IMR-90 (cell line): ENCODE data around the gene PKP3. TPM values are rescaled to one million over a fixed set of nuclear protein-coding genes. Genes with fewer than 3 reads are reported as not detected.

ENCODE experiments used
- ATAC-seq: fragments of 200-7000 bp; cut with Tn5 transposase; 2 replicates; pipeline ENCODE4 v1.9.1; 2020; ENCODE audit warnings: low read depth, mild to moderate bottlenecking, moderate library complexity
- BruUV-seq: library from RNA; stranded (reverse); fragments of 400-500 nt; replicated peaks from 2 replicates; lab custom pipeline; 2021; lab: Mats Ljungman, UMichigan
- CTCF ChIA-PET: fragments of 300-600 bp; formaldehyde crosslinking; extraction: SDS; loops from one replicate; lab custom pipeline; 2021; ENCODE audit warnings: antibody characterized with exemption; lab: Yijun Ruan, JAX
- POLR2A ChIA-PET: fragments of 300-600 bp; sonication (Branson Sonifier 250); formaldehyde crosslinking; loops from one replicate; lab custom pipeline; 2022; ENCODE audit warnings: antibody characterized with exemption; ENCODE audit not compliant: unreplicated experiment; lab: Charles Lee
- DNase-seq: peaks from one replicate; pipeline ENCODE4 v3.0.0; 2013
- H2AFZ ChIP-seq: replicated peaks from 2 replicates; pipeline ENCODE3; 2013; ENCODE audit warnings: low read length, mild to moderate bottlenecking; ENCODE audit not compliant: poor library complexity
- H2AK5ac ChIP-seq: 2 replicates; pipeline ENCODE4 v1.6.1; 2013; ENCODE audit warnings: low read depth, low read length, inconsistent platforms
- H2AK9ac ChIP-seq: replicated peaks from 2 replicates; pipeline ENCODE3; 2013; ENCODE audit warnings: mild to moderate bottlenecking, low read depth, low read length, moderate library complexity; ENCODE audit not compliant: poor library complexity
- H2BK120ac ChIP-seq: 2 replicates; pipeline ENCODE4 v1.6.1; 2013; ENCODE audit warnings: low read depth, low read length, inconsistent platforms
- H2BK15ac ChIP-seq: 3 replicates; pipeline ENCODE4 v1.6.1; 2013; ENCODE audit warnings: low read depth, low read length, inconsistent platforms
- H2BK20ac ChIP-seq: 2 replicates; pipeline ENCODE4 v1.6.1; 2013; ENCODE audit warnings: low read depth, mild to moderate bottlenecking, inconsistent platforms, low read length, moderate library complexity
- H2BK5ac ChIP-seq: 2 replicates; pipeline ENCODE4 v1.6.1; 2013; ENCODE audit warnings: mild to moderate bottlenecking, low read depth, low read length, inconsistent platforms; ENCODE audit not compliant: poor library complexity, severe bottlenecking
- H3K14ac ChIP-seq: replicated peaks from 2 replicates; pipeline ENCODE4 v1.6.1; 2013; ENCODE audit warnings: low read depth, low read length, inconsistent platforms
- H3K18ac ChIP-seq: 2 replicates; pipeline ENCODE4 v1.6.1; 2013; ENCODE audit warnings: low read depth, low read length, control low read depth
- H3K23ac ChIP-seq: 2 replicates; pipeline ENCODE4 v1.6.1; 2013; ENCODE audit warnings: low read depth, low read length, inconsistent platforms
- H3K27ac ChIP-seq: 2 replicates; pipeline ENCODE4 v1.5.1; 2013; ENCODE audit warnings: mild to moderate bottlenecking, control low read depth, low read length; ENCODE audit not compliant: insufficient read depth
- H3K27me3 ChIP-seq: 2 replicates; pipeline ENCODE4 v1.6.1; 2013; ENCODE audit warnings: low read length; ENCODE audit not compliant: control insufficient read depth, insufficient read depth
- H3K36me3 ChIP-seq: 2 replicates; pipeline ENCODE4 v1.6.1; 2013; ENCODE audit warnings: low read length, mixed read lengths; ENCODE audit not compliant: control insufficient read depth, insufficient read depth
- H3K4ac ChIP-seq: 2 replicates; pipeline ENCODE4 v1.6.1; 2013; ENCODE audit warnings: low read depth, low read length, inconsistent platforms
- H3K4me1 ChIP-seq: 2 replicates; pipeline ENCODE4 v1.6.1; 2013; ENCODE audit warnings: low read length, mixed read lengths; ENCODE audit not compliant: control insufficient read depth, insufficient read depth
- H3K4me2 ChIP-seq: 2 replicates; pipeline ENCODE4 v1.6.1; 2013; ENCODE audit warnings: low read depth, mild to moderate bottlenecking, control low read depth, low read length, moderate library complexity
- H3K4me3 ChIP-seq: 2 replicates; pipeline ENCODE4 v1.5.1; 2013; ENCODE audit warnings: low read depth, mild to moderate bottlenecking, control low read depth, low read length, moderate library complexity; ENCODE audit not compliant: insufficient read depth
- H3K56ac ChIP-seq: 2 replicates; pipeline ENCODE4 v1.6.1; 2013; ENCODE audit warnings: low read length, inconsistent platforms; ENCODE audit not compliant: insufficient read depth; ENCODE audit errors: extremely low read depth
- H3K79me1 ChIP-seq, 2 experiments: 2 replicates each; pipeline ENCODE4 v1.6.1; 2013; ENCODE audit warnings: low read length in 2 of 2, inconsistent platforms in 1 of 2, low read depth in 1 of 2
- H3K9ac ChIP-seq: 2 replicates; pipeline ENCODE4 v1.6.1; 2013; ENCODE audit warnings: low read depth, low read length, control low read depth
- H3K9me1 ChIP-seq: 2 replicates; pipeline ENCODE4 v1.6.1; 2013; ENCODE audit warnings: low read length, inconsistent platforms; ENCODE audit not compliant: insufficient read depth
- H3K9me3 ChIP-seq: 2 replicates; pipeline ENCODE4 v1.6.1; 2013; ENCODE audit warnings: low read length; ENCODE audit not compliant: control insufficient read depth, insufficient read depth
- H4K20me1 ChIP-seq: 2 replicates; pipeline ENCODE4 v1.6.1; 2013; ENCODE audit warnings: low read length, inconsistent platforms; ENCODE audit not compliant: insufficient read depth
- H4K5ac ChIP-seq: 2 replicates; pipeline ENCODE4 v1.6.1; 2013; ENCODE audit warnings: mild to moderate bottlenecking, low read depth, low read length, control low read depth
- H4K8ac ChIP-seq, 2 experiments: 2 replicates each; pipeline ENCODE4 v1.6.1; 2013; ENCODE audit warnings: low read depth in 2 of 2, low read length in 2 of 2, control low read depth in 1 of 2, inconsistent platforms in 1 of 2
- H4K91ac ChIP-seq: 2 replicates; pipeline ENCODE4 v1.6.1; 2013; ENCODE audit warnings: low read depth, low read length, inconsistent platforms; ENCODE audit not compliant: insufficient read depth
- CTCF ChIP-seq: conservative IDR thresholded peaks from 2 replicates; pipeline ENCODE4 v1.5.1; 2012; ENCODE audit warnings: mild to moderate bottlenecking, low read depth, low read length, improper control_type of control experiment
- MAZ ChIP-seq: IDR thresholded peaks from 2 replicates; pipeline ENCODE4 v1.6.1; 2012; ENCODE audit warnings: low read depth, mild to moderate bottlenecking, low read length, improper control_type of control experiment, moderate library complexity, borderline replicate concordance
- POLR2A ChIP-seq: IDR thresholded peaks from 2 replicates; pipeline ENCODE4 v1.6.1; 2012; ENCODE audit warnings: mild to moderate bottlenecking, low read depth, low read length
- SMC3 ChIP-seq: fragments of 150-350 bp; IDR thresholded peaks from 2 replicates; pipeline ENCODE4 v1.6.1; 2016; ENCODE audit warnings: low read depth, mild to moderate bottlenecking, antibody characterized with exemption, low read length, moderate library complexity
- WGBS, 2 experiments: methylation state at CpG; one replicate each; pipeline versions ENCODE4 v1.1.5 to v1.1.7; 2013; ENCODE audit warnings: missing lambda C conversion rate in 2 of 2; ENCODE audit not compliant: insufficient read length in 1 of 2; ENCODE audit errors: extremely low coverage in 2 of 2; 5-methylcytosine and 5-hydroxymethylcytosine counted together
- dilution Hi-C: fragments of 300-500 bp; cut with HindIII; formaldehyde crosslinking; loops from one replicate; pipeline ENCODE4 v1.14.3; 2018; ENCODE audit warnings: low sequenced_read_pairs; ENCODE audit not compliant: unreplicated experiment
- in situ Hi-C: fragments of 300-500 bp; cut with MboI; formaldehyde crosslinking; loops from 3 replicates; pipeline ENCODE4 v1.14.3; 2019; ENCODE audit warnings: low sequenced_read_pairs, inconsistent platforms, mixed read lengths
- intact Hi-C: fragments of 100-400 bp; cut with micrococcal nuclease; formaldehyde crosslinking; loops from 2 replicates; pipeline ENCODE4 v1.10.0; 2022
- polyA plus RNA-seq, 3 experiments: library from polyadenylated mRNA; depleted of rRNA; stranded (reverse); fragments of >200 nt; gene quantifications; 2 replicates each; pipeline ENCODE4 v1.2.3, GENCODE V29; 2012; ENCODE audit warnings: low replicate concordance in 1 of 3
- total RNA-seq: library from RNA; depleted of rRNA; stranded (reverse); fragments of >200 nt; gene quantifications from 2 replicates; pipeline ENCODE4 v1.2.3, GENCODE V29; 2012

PKP3 gene
- total and polyA plus RNA-seq, 2 of the 4 experiments (the other 2 are of a cell fraction): 1.5 to 2.2 TPM

GRCh38 chr11:432501-433100 lies 38.6 kb downstream of the PKP3 start:
- H2AK5ac ChIP-seq: no peak overlapping the region
- no peak for TF ChIP-seq MAZ
- no peak for TF ChIP-seq SMC3
- TF ChIP-seq CTCF: no peak
- TF ChIP-seq POLR2A: no peak
- no peaks in the 10 kb centered on the region for H3K9me1 ChIP-seq
- DNase-seq: no peak
- no peak overlapping the region for H3K56ac ChIP-seq
- no peak overlapping the region for H4K8ac ChIP-seq
- dilution Hi-C loops: no loop called here
- H3K18ac ChIP-seq: no peak overlapping the region
- no TSS peak for BruUV-seq
- intact Hi-C loops: no loop called here
- H4K91ac ChIP-seq: no peak overlapping the region
- no peak overlapping the region for H2BK120ac ChIP-seq
- H3K23ac ChIP-seq: no peak overlapping the region
- no peak overlapping the region for H3K4me3 ChIP-seq
- H3K4me2 ChIP-seq: no peak overlapping the region
- in situ Hi-C loops: no loop called here
- H2BK15ac ChIP-seq: no peak overlapping the region
- no peak overlapping the region for H2BK5ac ChIP-seq
- H2AK9ac ChIP-seq: no peak overlapping the region
- no peak overlapping the region for H3K4ac ChIP-seq
- ChIA-PET CTCF (no interaction called here), POLR2A (no interaction called here)
- no peaks in the 10 kb centered on the region for H3K4me1 ChIP-seq
- H3K9me3 ChIP-seq: peaks cover 4% of the 10 kb centered on the region; the same call in 1 of the 2 replicates
- no peak overlapping the region for H3K27ac ChIP-seq
- H3K36me3 ChIP-seq: no peaks in the 10 kb centered on the region
- no peak overlapping the region for H2BK20ac ChIP-seq
- no peak overlapping the region for H4K5ac ChIP-seq
- no peak overlapping the region for H3K9ac ChIP-seq
- peaks cover 6% of the 10 kb centered on the region for H3K27me3 ChIP-seq
- 60% methylated on average over 3 of the region's 20 CpGs; no CpG with 5 or more reads in 1 of the 2 experiments for WGBS, 2 experiments
- H3K79me1 ChIP-seq: no peaks in the 10 kb centered on the region
- H3K14ac ChIP-seq: no peak overlapping the region
- H2AFZ ChIP-seq: no peak overlapping the region
- no peaks in the 10 kb centered on the region for H4K20me1 ChIP-seq
- ATAC-seq: no peak
